ENCODE results near the gene MYO9A. TPM values are rescaled to one million over a fixed set of nuclear protein-coding genes. Genes with fewer than 3 reads are reported as not detected.

MYO9A gene
- total RNA-seq, 1 experiment from 2014 or later: 30.1 TPM

DNA sequence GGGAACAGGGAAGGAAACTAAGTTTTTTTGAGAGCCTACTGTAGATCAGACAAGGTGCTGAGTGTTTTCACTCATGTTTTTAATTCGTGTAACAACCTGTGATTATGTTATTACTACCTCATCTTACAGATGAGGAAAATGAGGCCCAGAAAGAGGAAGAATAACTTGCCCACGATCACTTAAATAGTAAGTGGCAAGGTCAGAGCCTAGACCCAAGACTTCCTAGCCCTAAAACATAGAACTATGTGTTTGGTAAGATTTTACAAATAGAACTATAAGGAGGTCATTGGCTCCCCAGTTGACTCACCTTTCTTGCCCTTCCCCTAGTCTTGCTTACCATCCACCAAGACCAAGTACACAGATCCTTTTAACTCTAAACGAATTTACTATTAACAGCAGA is 14.0 kb upstream of the MYO9A start:
- no TSS peak for BruUV-seq (replicated peaks)
- Histone ChIP-seq H3K36me3 (ENCODE audit: insufficient read depth, low read length, poor library complexity, severe bottlenecking) (no peaks in the 10 kb centered on the region), H3K27ac (ENCODE audit: low read depth, low read length, poor library complexity, severe bottlenecking) (no peak overlapping the region), H3K4me3 (ENCODE audit: low read depth, low read length, poor library complexity, severe bottlenecking) (no peak overlapping the region), H3K27me3 (replicated peaks; ENCODE audit: insufficient read depth, low read depth, low read length, poor library complexity) (no peaks in the 10 kb centered on the region), H3K9me3 (ENCODE audit: low read depth, low read length, poor library complexity, severe bottlenecking) (no peaks in the 10 kb centered on the region), H3K4me1 (ENCODE audit: insufficient read depth, low read length, poor library complexity, severe bottlenecking) (no peaks in the 10 kb centered on the region)
- no peak for DNase-seq (ENCODE audit: low spot score)
- ChIA-PET CTCF (no interaction called here), POLR2A (ENCODE audit: low non-redundant PET) (no interaction called here)
- intact Hi-C loops (cut with micrococcal nuclease; ENCODE audit: unreplicated experiment): no loop called here
- no peak for TF ChIP-seq EZH2 (IDR thresholded peaks at IDR 0.05; ENCODE audit: borderline replicate concordance, low read depth, low read length, poor library complexity, severe bottlenecking)
- TF ChIP-seq, protein P1, sequence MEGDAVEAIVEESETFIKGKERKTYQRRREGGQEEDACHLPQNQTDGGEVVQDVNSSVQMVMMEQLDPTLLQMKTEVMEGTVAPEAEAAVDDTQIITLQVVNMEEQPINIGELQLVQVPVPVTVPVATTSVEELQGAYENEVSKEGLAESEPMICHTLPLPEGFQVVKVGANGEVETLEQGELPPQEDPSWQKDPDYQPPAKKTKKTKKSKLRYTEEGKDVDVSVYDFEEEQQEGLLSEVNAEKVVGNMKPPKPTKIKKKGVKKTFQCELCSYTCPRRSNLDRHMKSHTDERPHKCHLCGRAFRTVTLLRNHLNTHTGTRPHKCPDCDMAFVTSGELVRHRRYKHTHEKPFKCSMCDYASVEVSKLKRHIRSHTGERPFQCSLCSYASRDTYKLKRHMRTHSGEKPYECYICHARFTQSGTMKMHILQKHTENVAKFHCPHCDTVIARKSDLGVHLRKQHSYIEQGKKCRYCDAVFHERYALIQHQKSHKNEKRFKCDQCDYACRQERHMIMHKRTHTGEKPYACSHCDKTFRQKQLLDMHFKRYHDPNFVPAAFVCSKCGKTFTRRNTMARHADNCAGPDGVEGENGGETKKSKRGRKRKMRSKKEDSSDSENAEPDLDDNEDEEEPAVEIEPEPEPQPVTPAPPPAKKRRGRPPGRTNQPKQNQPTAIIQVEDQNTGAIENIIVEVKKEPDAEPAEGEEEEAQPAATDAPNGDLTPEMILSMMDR (conservative IDR thresholded peaks at IDR 0.05; ENCODE audit: low read depth, low read length): no peak

- intact Hi-C loops (cut with micrococcal nuclease; ENCODE audit: unreplicated experiment): no loop called here
- Histone ChIP-seq H3K9me3 (ENCODE audit: low read depth, low read length, poor library complexity, severe bottlenecking) (no peaks in the 10 kb centered on the region), H3K36me3 (ENCODE audit: insufficient read depth, low read length, poor library complexity, severe bottlenecking) (no peaks in the 10 kb centered on the region), H3K27ac (ENCODE audit: low read depth, low read length, poor library complexity, severe bottlenecking) (no peak overlapping the region), H3K27me3 (replicated peaks; ENCODE audit: insufficient read depth, low read depth, low read length, poor library complexity) (no peaks in the 10 kb centered on the region), H3K4me1 (ENCODE audit: insufficient read depth, low read length, poor library complexity, severe bottlenecking) (no peaks in the 10 kb centered on the region), H3K4me3 (ENCODE audit: low read depth, low read length, poor library complexity, severe bottlenecking) (no peak overlapping the region)
- no peak for DNase-seq (ENCODE audit: low spot score)
- POLR2A ChIA-PET (ENCODE audit: low non-redundant PET): no interaction called here
- CTCF ChIA-PET: no interaction called here
- BruUV-seq (replicated peaks): no TSS peak
- TF ChIP-seq EZH2 (IDR thresholded peaks at IDR 0.05; ENCODE audit: borderline replicate concordance, low read depth, low read length, poor library complexity, severe bottlenecking): no peak
- TF ChIP-seq, protein P1 (conservative IDR thresholded peaks at IDR 0.05; ENCODE audit: low read depth, low read length): no peak
Observed at GRCh38 chr15:72130272-72130671, 12.3 kb upstream of the MYO9A start.

DNA sequence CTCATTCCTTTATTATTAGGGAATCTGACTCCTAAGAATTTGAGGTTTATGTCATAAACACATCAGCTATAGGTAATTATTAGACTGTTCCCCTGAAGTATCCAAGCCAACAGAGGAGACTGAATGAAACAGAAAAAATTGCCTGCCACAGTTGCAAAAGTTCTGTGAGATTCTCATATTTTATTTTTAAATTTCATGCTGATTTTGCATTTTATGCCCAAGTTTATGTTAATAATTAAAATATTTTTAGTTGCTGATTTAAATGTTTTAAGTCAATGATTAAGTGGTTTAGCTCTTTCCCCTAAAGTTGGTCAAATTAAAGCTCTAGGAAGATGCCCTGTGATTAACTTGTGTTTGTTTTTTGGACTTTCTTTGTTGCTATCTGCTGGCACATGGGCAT is 10.4 kb upstream of the MYO9A start:
- ChIA-PET POLR2A (ENCODE audit: low non-redundant PET) (interaction anchor here (0.7 kb wide), 1 partner anchor 59 kb away, joined by 4 read pairs; no protein-coding TSS in a partner anchor), CTCF (interaction anchor here (0.6 kb wide), 1 partner anchor 10 kb away, joined by 3 read pairs; the partner anchor contains the start of gene SENP8)
- Histone ChIP-seq H3K4me3 (ENCODE audit: low read depth, low read length, poor library complexity, severe bottlenecking) (no peak overlapping the region), H3K36me3 (ENCODE audit: insufficient read depth, low read length, poor library complexity, severe bottlenecking) (no peaks in the 10 kb centered on the region), H3K27ac (ENCODE audit: low read depth, low read length, poor library complexity, severe bottlenecking) (no peak overlapping the region), H3K9me3 (ENCODE audit: low read depth, low read length, poor library complexity, severe bottlenecking) (no peaks in the 10 kb centered on the region), H3K4me1 (ENCODE audit: insufficient read depth, low read length, poor library complexity, severe bottlenecking) (peaks cover 11% of the 10 kb centered on the region), H3K27me3 (replicated peaks; ENCODE audit: insufficient read depth, low read depth, low read length, poor library complexity) (no peaks in the 10 kb centered on the region)
- BruUV-seq (replicated peaks): no TSS peak
- TF ChIP-seq EZH2 (IDR thresholded peaks at IDR 0.05; ENCODE audit: borderline replicate concordance, low read depth, low read length, poor library complexity, severe bottlenecking): no peak
- TF ChIP-seq, protein P1 (conservative IDR thresholded peaks at IDR 0.05; ENCODE audit: low read depth, low read length): no peak
- no peak for DNase-seq (ENCODE audit: low spot score)
- intact Hi-C loops (cut with micrococcal nuclease; ENCODE audit: unreplicated experiment): no loop called here
